22Rv1 (cell line): Measurements from ENCODE around the gene CLSTN2.

Experiments used
- CTCF ChIP-seq: fragments of 450-650 bp; IDR thresholded peaks from 2 replicates; pipeline ENCODE4 v1.5.1; 2017; ENCODE audit warnings: mild to moderate bottlenecking
- ZFX ChIP-seq: fragments of 450-650 bp; IDR thresholded peaks from 2 replicates; pipeline ENCODE4 v1.6.1; 2017; ENCODE audit warnings: antibody characterized with exemption, borderline replicate concordance

GRCh38 chr3:139930211-139930610, 4.8 kb upstream of the CLSTN2 start:
- TF ChIP-seq CTCF: no peak
- no peak for TF ChIP-seq ZFX
